H9 (cell line): ENCODE data around the gene ONECUT3. TPM values are rescaled to one million over a fixed set of nuclear protein-coding genes. Genes with fewer than 3 reads are reported as not detected.

Experiments used
- DNase-seq: peaks from one replicate; pipeline ENCODE4 v3.0.0-alpha.2; 2017
- H2AFZ ChIP-seq: one replicate; pipeline ENCODE4 v1.6.1; 2013; ENCODE audit warnings: mild to moderate bottlenecking, low read length, control low read depth, moderate library complexity
- H2AK5ac ChIP-seq: 2 replicates; pipeline ENCODE4 v1.6.1; 2013; ENCODE audit warnings: low read length, control low read depth, mixed read lengths; ENCODE audit not compliant: insufficient read length
- H2BK120ac ChIP-seq: one replicate; pipeline ENCODE4 v1.6.1; 2013; ENCODE audit warnings: low read depth, mild to moderate bottlenecking, low read length, control low read depth, inconsistent platforms; ENCODE audit not compliant: poor library complexity, severe bottlenecking
- H2BK12ac ChIP-seq: 2 replicates; pipeline ENCODE4 v1.6.1; 2013; ENCODE audit warnings: low read length, control low read depth, mixed read lengths, low read depth; ENCODE audit not compliant: insufficient read length
- H2BK15ac ChIP-seq: 2 replicates; pipeline ENCODE4 v1.6.1; 2013; ENCODE audit warnings: low read depth, low read length, control low read depth
- H2BK20ac ChIP-seq: one replicate; pipeline ENCODE4 v1.6.1; 2013; ENCODE audit warnings: low read depth, mild to moderate bottlenecking, low read length, control low read depth, inconsistent platforms; ENCODE audit not compliant: poor library complexity, severe bottlenecking
- H2BK5ac ChIP-seq: 2 replicates; pipeline ENCODE4 v1.6.1; 2013; ENCODE audit warnings: low read length, control low read depth, mixed read lengths; ENCODE audit not compliant: insufficient read length
- H3K14ac ChIP-seq: 2 replicates; pipeline ENCODE4 v1.6.1; 2013; ENCODE audit warnings: low read length, control low read depth; ENCODE audit not compliant: insufficient read depth
- H3K18ac ChIP-seq: 2 replicates; pipeline ENCODE4 v1.6.1; 2013; ENCODE audit warnings: low read depth, mild to moderate bottlenecking, mixed read lengths, low read length, control low read depth; ENCODE audit not compliant: insufficient read length
- H3K23ac ChIP-seq: 2 replicates; pipeline ENCODE4 v1.6.1; 2013; ENCODE audit warnings: low read length, control low read depth, mixed read lengths, low read depth; ENCODE audit not compliant: insufficient read length
- H3K23me2 ChIP-seq: 2 replicates; pipeline ENCODE4 v1.6.1; 2013; ENCODE audit warnings: low read depth, mild to moderate bottlenecking, mixed read lengths, low read length, control low read depth; ENCODE audit not compliant: insufficient read length, poor library complexity, severe bottlenecking
- H3K27ac ChIP-seq: 2 replicates; pipeline ENCODE4 v1.5.1; 2013; ENCODE audit warnings: low read length, control low read depth, mixed read lengths, low read depth; ENCODE audit not compliant: insufficient read length
- H3K27me3 ChIP-seq: 2 replicates; pipeline ENCODE4 v1.6.1; 2013; ENCODE audit warnings: low read length, control low read depth, inconsistent platforms; ENCODE audit not compliant: insufficient read depth
- H3K4ac ChIP-seq: 2 replicates; pipeline ENCODE4 v1.6.1; 2013; ENCODE audit warnings: low read depth, mild to moderate bottlenecking, control low read depth, inconsistent platforms, low read length, moderate library complexity
- H3K4me1 ChIP-seq: 2 replicates; pipeline ENCODE4 v1.6.1; 2013; ENCODE audit warnings: low read length, control low read depth, inconsistent platforms; ENCODE audit not compliant: insufficient read depth
- H3K4me2 ChIP-seq: 2 replicates; pipeline ENCODE4 v1.6.1; 2013; ENCODE audit warnings: low read length, control low read depth, mixed read lengths; ENCODE audit not compliant: insufficient read length, insufficient read depth
- H3K56ac ChIP-seq: 2 replicates; pipeline ENCODE4 v1.6.1; 2013; ENCODE audit warnings: low read depth, mild to moderate bottlenecking, mixed read lengths, low read length, control low read depth; ENCODE audit not compliant: insufficient read length
- H3K79me1 ChIP-seq: 2 replicates; pipeline ENCODE4 v1.6.1; 2013; ENCODE audit warnings: low read depth, mild to moderate bottlenecking, moderate library complexity, low read length, control low read depth, inconsistent platforms; ENCODE audit not compliant: insufficient read depth, poor library complexity, severe bottlenecking
- H3K79me2 ChIP-seq: 2 replicates; pipeline ENCODE4 v1.6.1; 2013; ENCODE audit warnings: low read length, control low read depth, inconsistent platforms; ENCODE audit not compliant: insufficient read depth
- H3K9ac ChIP-seq: 2 replicates; pipeline ENCODE4 v1.6.1; 2013; ENCODE audit warnings: low read length, control low read depth, mixed read lengths; ENCODE audit not compliant: insufficient read length; ENCODE audit errors: extremely low read depth
- H3K9me3 ChIP-seq: one replicate; pipeline ENCODE4 v1.6.1; 2013; ENCODE audit warnings: low read depth, low read length, inconsistent platforms; ENCODE audit not compliant: control insufficient read depth
- H3T11ph ChIP-seq: one replicate; pipeline ENCODE4 v1.6.1; 2013; ENCODE audit warnings: mild to moderate bottlenecking, low read length, control low read depth, inconsistent platforms
- H4K20me1 ChIP-seq: one replicate; pipeline ENCODE4 v1.6.1; 2013; ENCODE audit not compliant: control insufficient read depth, insufficient read length, insufficient read depth
- H4K5ac ChIP-seq: 2 replicates; pipeline ENCODE4 v1.6.1; 2013; ENCODE audit warnings: low read depth, mild to moderate bottlenecking, mixed read lengths, low read length, control low read depth; ENCODE audit not compliant: insufficient read length
- H4K8ac ChIP-seq: replicated peaks from 2 replicates; pipeline ENCODE4 v1.6.1; 2013; ENCODE audit warnings: low read length, control low read depth, mixed read lengths, low read depth; ENCODE audit not compliant: insufficient read length
- H4K91ac ChIP-seq: 2 replicates; pipeline ENCODE4 v1.6.1; 2013; ENCODE audit warnings: low read depth, mild to moderate bottlenecking, moderate library complexity, mixed read lengths, low read length, control low read depth; ENCODE audit not compliant: insufficient read length
- H3K27ac Mint-ChIP-seq, 3 experiments: 2 replicates in 2 of 3; 3 replicates in 1 of 3; pipeline ENCODE4 v1.8.0; 2020 to 2021; ENCODE audit warnings: mixed read lengths in 3 of 3, mild to moderate bottlenecking in 1 of 3, moderate library complexity in 1 of 3
- H3K27me3 Mint-ChIP-seq: 2 replicates; pipeline ENCODE4 v1.8.0; 2021; ENCODE audit warnings: low read depth, mild to moderate bottlenecking, moderate library complexity, mixed read lengths
- H3K36me3 Mint-ChIP-seq, 3 experiments: 2 replicates in 2 of 3; 3 replicates in 1 of 3; pipeline ENCODE4 v1.8.0; 2020 to 2021; ENCODE audit warnings: low read depth in 3 of 3, mixed read lengths in 3 of 3; ENCODE audit not compliant: insufficient read depth in 1 of 3
- H3K4me1 Mint-ChIP-seq, 2 experiments: 2 replicates each; pipeline ENCODE4 v1.8.0; 2020; ENCODE audit warnings: mixed read lengths in 2 of 2
- H3K4me3 Mint-ChIP-seq, 2 experiments: 2 replicates in 1 of 2; 3 replicates in 1 of 2; pipeline ENCODE4 v1.8.0; 2020 to 2021; ENCODE audit warnings: mild to moderate bottlenecking in 2 of 2, mixed read lengths in 2 of 2, moderate library complexity in 1 of 2
- H3K9me3 Mint-ChIP-seq, 2 experiments: 2 replicates in 1 of 2; 3 replicates in 1 of 2; pipeline ENCODE4 v1.8.0; 2020; ENCODE audit warnings: mild to moderate bottlenecking in 2 of 2, mixed read lengths in 2 of 2, moderate library complexity in 1 of 2
- WGBS: extraction: QIAGEN DNeasy Blood & Tissue Kit; methylation state at CpG from one replicate; pipeline ENCODE4 v1.1.7; 2013; ENCODE audit warnings: missing lambda C conversion rate, low lambda C conversion rate, mixed read lengths; ENCODE audit not compliant: insufficient read length; ENCODE audit errors: extremely low coverage; 5-methylcytosine and 5-hydroxymethylcytosine counted together
- total RNA-seq: library from RNA; stranded (reverse); gene quantifications from 2 replicates; pipeline ENCODE4 v1.2.1, GENCODE V29; 2021
- TF ChIP-seq, protein P1 (sequence below): fragments of 200-600 bp; sonication (generic); conservative IDR thresholded peaks from 3 replicates; pipeline ENCODE4 v1.8.0; 2021; ENCODE audit warnings: antibody characterized with exemption, mild to moderate bottlenecking

ONECUT3 gene
- total RNA-seq, 1 experiment from 2014 or later, result 0.04 TPM

GRCh38 chr19:1775951-1776605 is 22.8 kb downstream of the ONECUT3 start:
- H3K14ac ChIP-seq, result no peak overlapping the region; the same call in 1 of the 2 replicates

More at GRCh38 chr19:1775951-1776605, 22.8 kb downstream of the ONECUT3 start:
- Histone ChIP-seq H2BK15ac (no peak overlapping the region), H4K20me1 (no peaks in the 10 kb centered on the region), H3K79me1 (no peaks in the 10 kb centered on the region), H3K4me1 (no peaks in the 10 kb centered on the region), H3K9ac (no peak overlapping the region), H2BK20ac (no peak overlapping the region), H3K79me2 (no peaks in the 10 kb centered on the region), H3T11ph (no peak overlapping the region), H2AFZ (no peak overlapping the region), H3K23me2 (no peaks in the 10 kb centered on the region), H2AK5ac (no peak overlapping the region), H4K91ac (no peak overlapping the region), H2BK5ac (no peak overlapping the region), H4K5ac (no peak overlapping the region), H3K56ac (no peak overlapping the region), H3K27me3 (peaks cover 50% of the 10 kb centered on the region), H2BK12ac (no peak overlapping the region), H3K23ac (no peak overlapping the region), H3K9me3 (peaks cover 3% of the 10 kb centered on the region), H3K4me2 (peak overlapping the region; percentile 28), H4K8ac (no peak overlapping the region), H2BK120ac (no peak overlapping the region), H3K4ac (no peak overlapping the region), H3K18ac (no peak overlapping the region), H3K27ac (no peak overlapping the region)
- peaks cover 97% of the 10 kb centered on the region for H3K27me3 Mint-ChIP-seq
- no CpG with 5 or more reads among the region's 50 CpGs for WGBS
- DNase-seq, result no peak
- H3K9me3 Mint-ChIP-seq, result peaks cover 22 to 33% of the 10 kb centered on the region in 2 experiments
- no peak overlapping the region for H3K27ac Mint-ChIP-seq
- peaks cover 0 to 4% (median 1%) of the 10 kb centered on the region in 3 experiments; a peak in 5 of 7 replicates for H3K36me3 Mint-ChIP-seq
- TF ChIP-seq, protein P1, sequence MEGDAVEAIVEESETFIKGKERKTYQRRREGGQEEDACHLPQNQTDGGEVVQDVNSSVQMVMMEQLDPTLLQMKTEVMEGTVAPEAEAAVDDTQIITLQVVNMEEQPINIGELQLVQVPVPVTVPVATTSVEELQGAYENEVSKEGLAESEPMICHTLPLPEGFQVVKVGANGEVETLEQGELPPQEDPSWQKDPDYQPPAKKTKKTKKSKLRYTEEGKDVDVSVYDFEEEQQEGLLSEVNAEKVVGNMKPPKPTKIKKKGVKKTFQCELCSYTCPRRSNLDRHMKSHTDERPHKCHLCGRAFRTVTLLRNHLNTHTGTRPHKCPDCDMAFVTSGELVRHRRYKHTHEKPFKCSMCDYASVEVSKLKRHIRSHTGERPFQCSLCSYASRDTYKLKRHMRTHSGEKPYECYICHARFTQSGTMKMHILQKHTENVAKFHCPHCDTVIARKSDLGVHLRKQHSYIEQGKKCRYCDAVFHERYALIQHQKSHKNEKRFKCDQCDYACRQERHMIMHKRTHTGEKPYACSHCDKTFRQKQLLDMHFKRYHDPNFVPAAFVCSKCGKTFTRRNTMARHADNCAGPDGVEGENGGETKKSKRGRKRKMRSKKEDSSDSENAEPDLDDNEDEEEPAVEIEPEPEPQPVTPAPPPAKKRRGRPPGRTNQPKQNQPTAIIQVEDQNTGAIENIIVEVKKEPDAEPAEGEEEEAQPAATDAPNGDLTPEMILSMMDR, result no peak
- peak overlapping the region; percentile 25 to 73; a peak in 2 of 5 replicates for H3K4me3 Mint-ChIP-seq
- H3K4me1 Mint-ChIP-seq, result peaks cover 13 to 21% of the 10 kb centered on the region in 2 experiments
